H1 (cell line): ENCODE results near the gene GPC6. TPM values are rescaled to one million over a fixed set of nuclear protein-coding genes. Genes with fewer than 3 reads are reported as not detected.

ENCODE experiments used
- polyA plus RNA-seq, 7 experiments: library from polyadenylated mRNA; depleted of rRNA in 3 of 7; stranded (reverse) in 5 of 7; unstranded in 2 of 7; fragments of >200 nt in 5 of 7; fragments of 200-250 nt in 2 of 7; gene quantifications; 1 replicate in 5 of 7; 2 replicates in 1 of 7; 4 replicates in 1 of 7; pipeline versions ENCODE4 v1.2.1 to v1.2.3, GENCODE V29; 2011 to 2013; ENCODE audit warnings: missing spikeins in 2 of 7, mixed read lengths in 2 of 7
- total RNA-seq: library from RNA; stranded (reverse); fragmentation: NEBNext Ultra II Directional; extraction: Animal tissue kit (Norgen Biotek cat#: 25700); gene quantifications from 2 replicates; pipeline ENCODE4 v1.2.1, GENCODE V29; 2021
- TF ChIP-seq, protein P1 (sequence below): IDR thresholded peaks from 2 replicates; pipeline ENCODE4 v1.6.1; 2012; ENCODE audit warnings: inconsistent platforms

Gene GPC6
- total and polyA plus RNA-seq, 2 of the 8 experiments (the other 6 are each of a cell fraction or from before 2014, with no cell fraction given): 5.4 to 12.0 TPM

DNA sequence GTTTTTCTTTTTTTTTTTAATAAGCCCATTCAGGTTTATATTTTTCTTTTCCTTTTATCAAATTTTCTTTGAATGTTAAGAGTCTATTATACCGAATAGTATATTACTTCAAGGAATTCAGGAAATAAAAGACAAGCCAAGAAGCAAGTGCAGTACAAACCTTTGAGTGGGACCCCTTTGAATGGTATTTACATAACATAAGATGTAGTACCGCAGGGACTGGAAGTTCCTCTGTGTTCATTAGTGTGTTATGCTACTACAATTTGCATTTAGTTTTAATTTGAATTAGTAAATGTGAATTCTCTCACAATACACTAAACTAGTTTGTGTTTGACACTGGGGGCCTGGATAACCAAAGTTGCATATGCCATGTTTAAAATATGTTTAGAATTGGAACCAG, 913.4 kb downstream of the GPC6 start (continued):
- TF ChIP-seq, protein P1, sequence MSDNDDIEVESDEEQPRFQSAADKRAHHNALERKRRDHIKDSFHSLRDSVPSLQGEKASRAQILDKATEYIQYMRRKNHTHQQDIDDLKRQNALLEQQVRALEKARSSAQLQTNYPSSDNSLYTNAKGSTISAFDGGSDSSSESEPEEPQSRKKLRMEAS: no peak
